Bronchial epithelial cell (primary cell): Measurements from ENCODE around the gene EPHB1. TPM values are rescaled to one million over a fixed set of nuclear protein-coding genes. Genes with fewer than 3 reads are reported as not detected.

Source experiments
- DNase-seq: peaks from one replicate; pipeline ENCODE4 v3.0.0-alpha.2; 2010; ENCODE audit warnings: low read depth
- FAIRE-seq: peaks from 2 replicates; lab custom pipeline; 2011; peaks lifted over from hg19 to GRCh38; lab: Jason Lieb, UNC
- H3K27me3 ChIP-seq: 2 replicates; pipeline ENCODE4 v1.5.1; 2011; ENCODE audit warnings: low read length; ENCODE audit not compliant: control insufficient read depth, insufficient read depth
- H3K36me3 ChIP-seq: 2 replicates; pipeline ENCODE4 v1.5.1; 2011; ENCODE audit warnings: low read length; ENCODE audit not compliant: control insufficient read depth, insufficient read depth
- H3K4me3 ChIP-seq: 2 replicates; pipeline ENCODE4 v1.5.1; 2011; ENCODE audit warnings: mild to moderate bottlenecking, low read depth, low read length, control low read depth
- total RNA-seq: library from RNA; depleted of rRNA; stranded (reverse); fragments of >200 nt; gene quantifications from 2 replicates; pipeline ENCODE4 v1.2.1, GENCODE V29; 2014
- TF ChIP-seq, protein P1 (sequence below): IDR thresholded peaks from 2 replicates; pipeline ENCODE4 v1.5.1; 2011; ENCODE audit warnings: mild to moderate bottlenecking, moderate library complexity, low read length, control low read depth, inconsistent platforms; ENCODE audit not compliant: insufficient read depth, severe bottlenecking

The EPHB1 gene
- total RNA-seq, 1 donor from 2014 or later, result under 0.01 TPM

DNA sequence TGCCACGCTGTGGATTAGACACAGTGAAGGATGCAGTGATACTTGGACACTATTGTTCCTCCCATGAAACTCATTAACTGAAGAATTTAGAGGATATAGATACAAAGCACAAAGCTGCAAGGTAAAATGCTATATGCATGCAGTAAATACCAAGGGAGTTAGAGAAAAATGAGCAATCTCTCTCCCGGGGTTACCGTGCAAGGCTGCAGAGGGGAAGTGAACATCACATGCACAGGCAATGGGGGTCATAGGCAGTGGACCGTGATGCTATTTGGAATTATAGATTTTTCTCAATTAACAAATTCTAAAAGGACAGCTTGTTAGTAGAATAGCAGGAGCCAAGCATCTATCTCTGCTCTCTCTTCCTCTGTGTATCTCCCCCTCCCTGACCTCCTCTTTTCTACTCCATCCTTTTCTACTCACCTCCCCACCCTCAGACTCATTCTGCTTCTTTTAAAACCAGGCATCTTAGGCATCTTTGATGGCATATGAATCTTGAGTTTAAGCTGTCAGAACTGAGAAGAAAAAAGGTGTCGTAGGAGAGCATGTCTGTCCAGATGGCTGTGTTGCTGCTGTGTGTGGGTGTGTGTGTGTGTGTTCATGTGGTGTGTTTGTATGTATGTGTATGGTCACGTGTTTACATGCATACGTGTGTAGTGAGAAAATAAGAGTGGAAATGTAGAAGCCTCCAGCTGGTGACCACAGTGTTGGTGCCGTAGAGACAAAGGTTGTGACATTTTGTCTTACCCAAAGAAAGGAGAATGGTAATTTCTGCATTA lies 339.0 kb downstream of the EPHB1 start:
- no peak for DNase-seq
- Histone ChIP-seq H3K27me3 (no peaks in the 10 kb centered on the region), H3K36me3 (no peaks in the 10 kb centered on the region), H3K4me3 (no peak overlapping the region)
- no peak for FAIRE-seq
- TF ChIP-seq, protein P1, sequence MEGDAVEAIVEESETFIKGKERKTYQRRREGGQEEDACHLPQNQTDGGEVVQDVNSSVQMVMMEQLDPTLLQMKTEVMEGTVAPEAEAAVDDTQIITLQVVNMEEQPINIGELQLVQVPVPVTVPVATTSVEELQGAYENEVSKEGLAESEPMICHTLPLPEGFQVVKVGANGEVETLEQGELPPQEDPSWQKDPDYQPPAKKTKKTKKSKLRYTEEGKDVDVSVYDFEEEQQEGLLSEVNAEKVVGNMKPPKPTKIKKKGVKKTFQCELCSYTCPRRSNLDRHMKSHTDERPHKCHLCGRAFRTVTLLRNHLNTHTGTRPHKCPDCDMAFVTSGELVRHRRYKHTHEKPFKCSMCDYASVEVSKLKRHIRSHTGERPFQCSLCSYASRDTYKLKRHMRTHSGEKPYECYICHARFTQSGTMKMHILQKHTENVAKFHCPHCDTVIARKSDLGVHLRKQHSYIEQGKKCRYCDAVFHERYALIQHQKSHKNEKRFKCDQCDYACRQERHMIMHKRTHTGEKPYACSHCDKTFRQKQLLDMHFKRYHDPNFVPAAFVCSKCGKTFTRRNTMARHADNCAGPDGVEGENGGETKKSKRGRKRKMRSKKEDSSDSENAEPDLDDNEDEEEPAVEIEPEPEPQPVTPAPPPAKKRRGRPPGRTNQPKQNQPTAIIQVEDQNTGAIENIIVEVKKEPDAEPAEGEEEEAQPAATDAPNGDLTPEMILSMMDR, result no peak

DNA sequence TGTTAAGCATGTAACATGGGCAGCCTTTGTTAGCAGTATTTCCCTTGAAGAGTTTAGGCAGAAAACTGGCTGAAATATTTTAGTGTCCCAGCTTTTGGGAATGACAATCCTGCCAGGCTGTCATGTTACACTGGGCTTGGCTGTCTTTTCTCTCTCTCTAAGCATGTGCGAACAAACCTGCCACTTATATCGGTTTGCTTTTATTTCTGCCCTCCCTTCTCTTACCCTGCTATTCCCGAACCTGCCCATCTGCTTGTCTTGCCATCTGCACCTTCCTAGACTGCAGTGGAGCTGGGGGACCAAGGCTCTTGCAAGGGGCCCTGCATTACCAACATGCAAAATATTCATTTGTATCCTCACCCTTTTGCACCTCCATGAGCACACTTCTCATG lies 339.6 kb downstream of the EPHB1 start:
- DNase-seq (no peak), FAIRE-seq (no peak)
- Histone ChIP-seq H3K4me3 (no peak overlapping the region), H3K27me3 (no peaks in the 10 kb centered on the region), H3K36me3 (no peaks in the 10 kb centered on the region)
- TF ChIP-seq, protein P1, result no peak

DNA sequence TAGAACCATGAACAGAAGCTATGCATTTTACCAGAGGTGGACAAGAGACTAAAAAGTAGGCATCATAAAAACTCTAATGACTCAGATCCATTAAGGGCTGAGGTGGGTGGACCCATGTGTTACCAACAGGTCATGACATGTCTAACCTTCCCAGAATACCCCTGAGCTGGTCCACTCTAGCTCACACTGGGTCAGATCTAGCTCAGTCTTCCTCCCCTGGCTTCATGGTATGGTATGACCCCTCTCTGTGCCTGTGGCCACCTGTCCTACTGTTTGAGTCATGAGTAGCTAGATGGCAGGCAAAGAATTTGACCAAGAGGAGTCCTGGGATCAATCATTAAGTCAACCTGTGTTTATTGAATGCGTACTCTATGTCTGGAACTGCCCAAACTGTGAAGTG lies 340.4 kb downstream of the EPHB1 start:
- Histone ChIP-seq H3K36me3 (no peaks in the 10 kb centered on the region), H3K27me3 (no peaks in the 10 kb centered on the region), H3K4me3 (no peak overlapping the region)
- no peak for DNase-seq
- TF ChIP-seq, protein P1, result no peak
- FAIRE-seq, result no peak

DNA sequence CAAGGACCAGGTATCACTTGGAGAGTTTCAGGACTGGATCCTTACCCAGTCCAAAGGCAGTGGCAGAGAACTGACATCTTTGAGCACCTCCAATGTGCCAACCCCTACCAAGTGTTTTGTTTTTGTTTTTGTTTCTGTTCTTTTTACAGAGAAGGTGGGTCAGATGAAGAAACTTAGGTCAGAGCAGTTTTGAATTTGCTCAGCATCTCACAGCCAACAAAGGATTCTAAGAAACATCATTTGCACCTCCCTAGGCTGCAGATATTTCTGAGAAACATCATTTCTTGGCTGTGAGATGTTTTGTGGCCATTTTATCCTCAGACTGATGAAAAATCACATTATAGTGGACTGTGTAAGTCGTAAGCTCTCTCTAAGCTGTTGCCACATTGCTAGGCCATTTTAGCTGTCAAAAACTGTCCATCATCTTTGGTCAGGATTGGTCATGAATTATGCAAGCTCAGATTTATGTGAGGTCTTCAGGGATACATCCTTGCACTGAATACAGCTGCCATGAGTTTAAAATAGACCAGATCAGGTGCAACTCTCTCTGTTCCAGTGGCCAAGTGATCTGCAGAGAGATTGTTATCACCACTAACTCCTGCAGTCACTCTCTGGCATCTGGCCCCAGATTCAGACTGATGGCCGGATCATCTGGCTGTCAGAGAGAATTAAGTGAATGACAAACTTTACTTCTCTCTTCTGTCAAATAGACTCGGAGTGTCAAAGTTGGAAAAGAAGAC lies 341.5 kb downstream of the EPHB1 start:
- Histone ChIP-seq H3K27me3 (no peaks in the 10 kb centered on the region), H3K36me3 (no peaks in the 10 kb centered on the region), H3K4me3 (no peak overlapping the region)
- TF ChIP-seq, protein P1, result no peak
- DNase-seq (no peak), FAIRE-seq (no peak)

DNA sequence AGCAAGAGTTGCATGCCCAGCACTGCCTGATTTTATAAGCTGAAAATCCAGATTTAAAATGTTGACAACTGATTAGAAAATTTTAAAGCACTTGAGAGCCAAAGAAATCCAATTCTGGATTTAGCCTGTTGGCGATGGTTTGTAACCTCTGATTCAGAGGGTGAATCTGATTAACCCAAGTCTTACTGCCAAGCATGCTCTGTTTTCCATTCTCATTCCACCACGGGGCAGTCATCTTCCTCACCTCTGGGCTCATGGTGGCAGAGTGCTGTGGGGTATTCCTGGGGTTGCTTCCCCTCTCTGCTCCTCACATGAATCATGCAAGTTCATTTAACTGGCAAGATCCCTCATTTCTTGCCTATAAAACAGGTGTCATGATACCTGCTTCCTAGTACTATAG lies 342.2 kb downstream of the EPHB1 start:
- FAIRE-seq (no peak), DNase-seq (no peak)
- Histone ChIP-seq H3K27me3 (no peaks in the 10 kb centered on the region), H3K4me3 (no peak overlapping the region), H3K36me3 (no peaks in the 10 kb centered on the region)
- TF ChIP-seq, protein P1, result no peak
